ENCODE data around the gene MASP2.
"Not testable (repeated sequence)": the region's sequence is repeated elsewhere in the genome, so short reads cannot be mapped to it uniquely, and the experiment has no call there.

Gene MASP2

GRCh38 chr1:11046625-11047365, at the start of gene MASP2:
Gene MASP2, minus strand, starts transcription at chr1:11047239. Its CDS starts 32 bp downstream, at chr1:11047207.
- DNase-seq = no peak

- DNase-seq = not testable (repeated sequence)
These were observed 36.7 kb upstream of the MASP2 start for GRCh38 chr1:11083784-11084183.

- no peak for DNase-seq
These were observed 33.9 kb upstream of the MASP2 start for GRCh38 chr1:11080931-11081330.

GRCh38 chr1:11078631-11079030, 31.6 kb upstream of the MASP2 start:
- DNase-seq = no peak

- not testable (repeated sequence) for DNase-seq
These were observed 26.4 kb upstream of the MASP2 start for GRCh38 chr1:11073398-11073797.

GRCh38 chr1:11072216-11072917, 25.3 kb upstream of the MASP2 start:
- DNase-seq = no peak

- no peak for DNase-seq
These were observed 24.6 kb upstream of the MASP2 start for GRCh38 chr1:11071463-11072215.

GRCh38 chr1:11070876-11071275, 23.8 kb upstream of the MASP2 start:
- DNase-seq = no peak

- no peak for DNase-seq
These were observed 21.8 kb upstream of the MASP2 start for GRCh38 chr1:11068600-11069473.

- no peak for DNase-seq
These were observed 20.9 kb upstream of the MASP2 start for GRCh38 chr1:11067716-11068599.

GRCh38 chr1:11065796-11066195, 18.8 kb upstream of the MASP2 start:
- DNase-seq = no peak

GRCh38 chr1:11064942-11065341, 17.9 kb upstream of the MASP2 start:
- no peak for DNase-seq

GRCh38 chr1:11063937-11064537, 17.0 kb upstream of the MASP2 start:
- not testable (repeated sequence) for DNase-seq

GRCh38 chr1:11062965-11063401, 15.9 kb upstream of the MASP2 start:
- peak; percentile 45 for DNase-seq

- DNase-seq = no peak
These were observed 14.8 kb upstream of the MASP2 start for GRCh38 chr1:11061652-11062365.

GRCh38 chr1:11059968-11060830, 13.2 kb upstream of the MASP2 start, which contains the start of gene SRM:
Gene SRM, minus strand, starts transcription at chr1:11060018. Its CDS starts 75 bp downstream, at chr1:11059943.
- DNase-seq = peak; percentile 92

GRCh38 chr1:11059155-11059967, 12.3 kb upstream of the MASP2 start:
- DNase-seq = peak; percentile 32

GRCh38 chr1:11058595-11059154, 11.6 kb upstream of the MASP2 start:
- no peak for DNase-seq
